Fibroblast of pulmonary artery (primary cell): ENCODE results near the gene GRIN2C.

ENCODE experiments used
- DNase-seq: peaks from one replicate; pipeline ENCODE4 v3.0.0-alpha.2; 2010; ENCODE audit warnings: low read depth
- H3K4me3 ChIP-seq: replicated peaks from 2 replicates; pipeline ENCODE4 v1.5.1; 2011; ENCODE audit warnings: low read depth, mild to moderate bottlenecking, control low read depth, low read length, moderate library complexity
- TF ChIP-seq, protein P1 (sequence below): IDR thresholded peaks from 2 replicates; pipeline ENCODE4 v1.5.1; 2011; ENCODE audit warnings: mild to moderate bottlenecking, control low read depth, low read length, inconsistent platforms; ENCODE audit errors: missing control alignments

The GRIN2C gene

DNA sequence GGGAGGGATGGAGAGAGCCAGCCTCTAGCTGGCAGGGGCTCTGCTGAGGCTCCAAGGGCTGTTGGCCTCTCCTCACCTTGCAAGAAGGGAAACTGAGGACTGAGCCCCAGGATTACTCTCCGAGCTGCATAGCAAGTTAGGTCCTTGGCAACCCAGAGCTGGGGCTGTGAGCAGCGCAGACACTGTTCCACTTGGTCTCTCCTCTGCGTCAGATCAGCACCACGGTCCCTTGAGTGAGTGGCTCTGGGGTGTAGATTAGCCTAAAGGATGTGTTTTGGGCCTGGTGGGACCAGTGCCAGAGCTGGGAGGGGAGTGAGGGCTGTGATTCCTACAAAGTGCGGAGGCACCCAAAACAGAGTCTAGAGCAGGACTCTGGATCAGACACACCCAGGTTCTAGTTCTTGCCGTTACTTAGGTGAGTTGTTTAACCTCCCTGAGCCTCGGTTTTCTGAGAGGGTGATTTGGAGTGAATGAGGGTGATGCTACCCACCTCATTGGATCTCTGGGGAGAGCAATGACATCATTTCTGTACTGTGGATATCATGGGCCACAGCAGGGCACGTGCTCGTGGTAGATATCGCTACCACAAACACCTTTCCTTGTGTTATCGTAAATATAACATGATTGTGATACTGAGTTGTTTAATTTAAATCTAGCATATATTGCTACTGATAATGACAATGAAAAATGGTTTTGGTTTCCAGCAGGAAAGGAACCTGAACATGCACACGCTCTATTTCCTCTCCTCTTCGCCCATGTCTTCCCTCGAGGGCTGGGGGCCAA, 41.9 kb upstream of the GRIN2C start:
- no peak overlapping the region for H3K4me3 ChIP-seq
- no peak for DNase-seq
- TF ChIP-seq, protein P1, sequence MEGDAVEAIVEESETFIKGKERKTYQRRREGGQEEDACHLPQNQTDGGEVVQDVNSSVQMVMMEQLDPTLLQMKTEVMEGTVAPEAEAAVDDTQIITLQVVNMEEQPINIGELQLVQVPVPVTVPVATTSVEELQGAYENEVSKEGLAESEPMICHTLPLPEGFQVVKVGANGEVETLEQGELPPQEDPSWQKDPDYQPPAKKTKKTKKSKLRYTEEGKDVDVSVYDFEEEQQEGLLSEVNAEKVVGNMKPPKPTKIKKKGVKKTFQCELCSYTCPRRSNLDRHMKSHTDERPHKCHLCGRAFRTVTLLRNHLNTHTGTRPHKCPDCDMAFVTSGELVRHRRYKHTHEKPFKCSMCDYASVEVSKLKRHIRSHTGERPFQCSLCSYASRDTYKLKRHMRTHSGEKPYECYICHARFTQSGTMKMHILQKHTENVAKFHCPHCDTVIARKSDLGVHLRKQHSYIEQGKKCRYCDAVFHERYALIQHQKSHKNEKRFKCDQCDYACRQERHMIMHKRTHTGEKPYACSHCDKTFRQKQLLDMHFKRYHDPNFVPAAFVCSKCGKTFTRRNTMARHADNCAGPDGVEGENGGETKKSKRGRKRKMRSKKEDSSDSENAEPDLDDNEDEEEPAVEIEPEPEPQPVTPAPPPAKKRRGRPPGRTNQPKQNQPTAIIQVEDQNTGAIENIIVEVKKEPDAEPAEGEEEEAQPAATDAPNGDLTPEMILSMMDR: no peak

DNA sequence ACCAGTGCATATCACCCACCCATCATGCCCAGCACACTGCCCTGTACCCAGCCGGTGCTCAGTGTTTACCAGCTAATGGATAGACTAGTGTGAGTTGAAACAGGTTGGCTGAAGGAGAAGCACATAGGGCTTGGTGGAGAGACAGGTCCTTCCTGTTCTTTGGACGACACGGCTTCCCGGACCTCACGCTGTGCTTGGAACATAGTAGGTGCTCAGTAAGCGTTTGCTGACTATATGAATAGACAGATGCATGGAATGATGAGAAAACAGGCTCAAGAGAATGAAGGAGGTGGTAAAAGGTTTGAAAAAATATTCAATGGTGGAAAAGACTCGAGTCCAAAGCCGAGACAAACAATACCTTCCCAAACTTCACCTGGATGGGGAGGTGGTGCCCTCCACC, 40.5 kb upstream of the GRIN2C start:
- TF ChIP-seq, protein P1: no peak
- DNase-seq: no peak
- no peak overlapping the region for H3K4me3 ChIP-seq

- DNase-seq: no peak
- H3K4me3 ChIP-seq: no peak overlapping the region
- TF ChIP-seq, protein P1: no peak
Observed at GRCh38 chr17:74898376-74898946, 38.8 kb upstream of the GRIN2C start.

DNA sequence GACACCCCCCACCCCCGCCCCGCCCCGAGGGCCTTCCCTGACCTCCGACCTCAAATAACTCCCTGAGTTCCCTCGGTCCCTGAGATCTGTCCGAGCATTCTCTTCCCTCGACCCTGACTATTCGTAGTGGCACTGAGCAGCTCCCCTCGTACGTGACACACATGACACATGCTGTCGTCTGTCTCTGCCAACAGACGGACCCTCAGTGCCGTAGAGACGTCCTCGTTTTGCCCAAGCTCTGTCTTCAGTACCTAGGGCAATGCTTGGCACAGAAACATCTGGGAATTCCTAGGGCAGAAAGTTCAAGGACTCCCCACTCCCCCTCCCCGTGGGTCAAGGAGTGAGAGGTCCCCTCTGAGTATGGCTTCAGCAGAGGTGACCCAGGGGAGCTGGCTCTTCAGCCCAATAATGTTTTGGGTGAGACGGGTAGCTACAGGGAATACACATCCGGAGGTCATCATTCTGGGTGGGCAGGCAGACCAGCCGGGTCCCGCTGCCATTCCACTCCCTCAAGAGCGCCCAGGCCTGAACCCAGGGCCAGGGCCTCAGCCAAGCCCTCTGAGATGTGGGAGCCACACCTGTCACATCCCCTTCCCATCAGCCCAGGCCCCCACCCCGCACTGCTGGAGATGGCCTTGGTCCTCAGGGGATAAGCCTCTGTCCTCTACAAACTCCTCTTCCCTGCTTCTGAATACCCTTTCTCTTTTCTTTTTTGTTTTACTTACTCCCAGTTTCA, 34.4 kb upstream of the GRIN2C start:
- H3K4me3 ChIP-seq: no peak overlapping the region
- TF ChIP-seq, protein P1: no peak
- no peak for DNase-seq

DNA sequence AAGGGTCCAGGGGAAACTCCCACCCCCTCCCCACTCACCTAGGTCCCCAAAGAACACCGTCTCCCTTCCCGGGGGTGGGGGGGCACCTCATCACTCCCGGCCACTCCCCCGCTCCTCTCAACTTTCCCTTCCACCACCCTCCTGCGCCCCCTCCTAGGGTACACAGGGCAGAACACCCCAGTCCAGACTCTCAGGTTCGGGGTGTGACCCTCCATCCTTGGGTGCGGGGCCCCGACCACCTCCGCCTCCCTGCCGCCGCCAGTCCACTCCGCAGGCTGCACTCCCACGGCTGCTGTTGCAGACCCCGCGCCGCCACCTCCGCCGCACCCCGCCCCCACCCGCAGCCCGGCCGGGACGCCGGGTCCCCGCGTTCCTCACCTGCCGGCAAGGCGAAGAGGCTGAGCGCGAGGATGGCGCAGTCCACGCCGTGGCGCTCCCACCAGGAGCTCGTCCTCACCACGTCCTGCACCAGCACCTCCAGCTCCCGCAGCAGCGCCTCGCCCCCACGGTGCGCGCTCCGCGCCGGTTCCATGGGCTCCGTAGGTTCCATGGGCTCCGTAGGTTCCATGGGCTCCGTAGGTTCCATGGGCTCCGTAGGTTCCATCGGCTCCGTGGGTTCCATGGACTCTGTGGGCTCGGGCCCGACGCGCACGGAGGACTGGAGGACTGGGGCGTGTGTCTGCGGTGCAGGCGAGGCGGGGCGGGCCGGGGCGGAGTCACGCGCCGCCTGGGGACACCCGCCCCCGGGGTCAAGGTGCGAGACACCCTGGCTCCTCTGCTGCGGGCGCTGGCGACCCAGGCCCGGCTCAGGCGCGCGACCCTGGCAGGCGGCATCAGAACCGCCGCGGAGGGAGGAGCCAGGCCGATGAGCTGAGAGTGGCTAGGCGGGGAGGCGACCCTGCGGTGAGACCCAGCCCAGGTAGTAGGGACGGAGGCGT, 33.6 kb upstream of the GRIN2C start, which contains the start of gene FADS6:
Gene FADS6, minus strand, starts transcription at position 660 of the 938 bp plus-strand sequence. Its CDS starts 38 bp downstream, at position 622.
- H3K4me3 ChIP-seq: no peak within 1 kb of the TSS
- no peak for DNase-seq
- TF ChIP-seq, protein P1: no peak
